GM12878 (cell line): Measurements from ENCODE around the gene RIMS3. TPM values are rescaled to one million over a fixed set of nuclear protein-coding genes. Genes with fewer than 3 reads are reported as not detected.
"Not testable (repeated sequence)": the region's sequence is repeated elsewhere in the genome, so short reads cannot be mapped to it uniquely, and the experiment has no call there.

ENCODE experiments used
- ATAC-seq: fragments of 200-7000 bp; cut with Tn5 transposase; 3 replicates; pipeline ENCODE4 v1.9.1; 2020; ENCODE audit warnings: mild to moderate bottlenecking, moderate library complexity
- BruUV-seq: library from RNA; stranded (reverse); fragments of 400-500 nt; replicated peaks from 2 replicates; lab custom pipeline; 2021; lab: Mats Ljungman, UMichigan
- CTCF ChIA-PET: fragments of 300-600 bp; sonication (Branson Sonifier 250); formaldehyde crosslinking; extraction: SDS; loops from one replicate; lab custom pipeline; 2021; ENCODE audit warnings: inconsistent platforms; lab: Yijun Ruan, JAX
- POLR2A ChIA-PET: fragments of 350-600 bp; formaldehyde crosslinking; extraction: SDS; loops from one replicate; lab custom pipeline; 2021; ENCODE audit warnings: inconsistent platforms; lab: Charles Lee
- RAD21 ChIA-PET: fragments of 300-600 bp; sonication (Branson Sonifier 250); formaldehyde crosslinking; loops from one replicate; lab custom pipeline; 2023; ENCODE audit warnings: antibody characterized with exemption; ENCODE audit not compliant: unreplicated experiment; lab: Charles Lee
- SMC1A ChIA-PET: fragments of 300-600 bp; sonication (Branson Sonifier 250); formaldehyde crosslinking; loops from one replicate; lab custom pipeline; 2023; ENCODE audit not compliant: unreplicated experiment, uncharacterized antibody; lab: Charles Lee
- DNase-seq: peaks from one replicate; pipeline ENCODE4 v3.0.0-alpha.2; 2011; ENCODE audit warnings: low read depth, low spot score
- FAIRE-seq: peaks from 3 replicates; lab custom pipeline; 2011; peaks lifted over from hg19 to GRCh38; lab: Jason Lieb, UNC
- H2AFZ ChIP-seq: 2 replicates; pipeline ENCODE4 v1.6.0; 2011; ENCODE audit warnings: low read depth, low read length, control low read depth; ENCODE audit not compliant: control insufficient read depth
- H3K27ac ChIP-seq: 2 replicates; pipeline ENCODE4 v1.5.1; 2011; ENCODE audit warnings: control low read depth; ENCODE audit not compliant: control insufficient read depth, insufficient read depth
- H3K27me3 ChIP-seq, 2 experiments: replicated peaks in 1 of 2; 2 replicates each; pipeline versions ENCODE4 v1.6.0 to v1.6.1; 2011; ENCODE audit warnings: low read length in 1 of 2; ENCODE audit not compliant: control insufficient read depth in 2 of 2, insufficient read depth in 2 of 2
- H3K36me3 ChIP-seq, 2 experiments: 2 replicates each; pipeline ENCODE4 v1.5.1; 2011; ENCODE audit warnings: low read length in 1 of 2; ENCODE audit not compliant: control insufficient read depth in 2 of 2, insufficient read depth in 2 of 2
- H3K4me1 ChIP-seq: 2 replicates; pipeline ENCODE4 v1.6.1; 2011; ENCODE audit warnings: mild to moderate bottlenecking, low read length, moderate library complexity, mixed read lengths; ENCODE audit not compliant: control insufficient read depth, insufficient read depth
- H3K4me2 ChIP-seq: 2 replicates; pipeline ENCODE4 v1.6.0; 2011; ENCODE audit warnings: control low read depth; ENCODE audit not compliant: control insufficient read depth, insufficient read depth
- H3K4me3 ChIP-seq: fragments of 200-600 bp; sonication (generic); 2 replicates; pipeline ENCODE4 v1.5.1; 2016
- H3K79me2 ChIP-seq: 2 replicates; pipeline ENCODE4 v1.6.0; 2011; ENCODE audit warnings: low read length; ENCODE audit not compliant: control insufficient read depth, insufficient read depth
- H3K9ac ChIP-seq: 2 replicates; pipeline ENCODE4 v1.8.0; 2011; ENCODE audit warnings: low read length, control low read depth, mixed read lengths; ENCODE audit not compliant: control insufficient read depth, insufficient read depth
- H3K9me3 ChIP-seq: replicated peaks from 3 replicates; pipeline ENCODE4 v1.5.1; 2011; ENCODE audit warnings: mild to moderate bottlenecking, low read length; ENCODE audit not compliant: control insufficient read depth, insufficient read depth
- H4K20me1 ChIP-seq: 2 replicates; pipeline ENCODE4 v1.6.0; 2011; ENCODE audit not compliant: control insufficient read depth, insufficient read depth
- BHLHE40 ChIP-seq, 2 experiments: fragments of 450-650 bp in 1 of 2; IDR thresholded peaks; 2 replicates each; pipeline ENCODE4 v1.6.1; 2011 to 2017; ENCODE audit warnings: low read depth in 2 of 2, borderline replicate concordance in 1 of 2, improper control_type of control experiment in 1 of 2, low read length in 1 of 2, mild to moderate bottlenecking in 1 of 2
- DPF2 ChIP-seq: fragments of 450-650 bp; IDR thresholded peaks from 2 replicates; pipeline ENCODE4 v1.6.1; 2017; ENCODE audit warnings: mild to moderate bottlenecking
- EED ChIP-seq: sonication (generic); IDR thresholded peaks from 2 replicates; pipeline ENCODE4 v1.6.1; 2016; ENCODE audit warnings: antibody characterized with exemption, low read depth
- IKZF1 ChIP-seq: fragments of 450-650 bp; conservative IDR thresholded peaks from 2 replicates; pipeline ENCODE4 v1.6.1; 2017; ENCODE audit warnings: antibody characterized with exemption, mild to moderate bottlenecking
- IKZF2 ChIP-seq, 2 experiments: fragments of 450-650 bp; IDR thresholded peaks; 2 replicates each; pipeline ENCODE4 v1.6.1; 2017; ENCODE audit warnings: mild to moderate bottlenecking in 2 of 2, moderate library complexity in 2 of 2
- MTA2 ChIP-seq: fragments of 450-650 bp; IDR thresholded peaks from 2 replicates; pipeline ENCODE4 v1.6.1; 2016; ENCODE audit warnings: low read depth, mild to moderate bottlenecking, moderate library complexity
- NR2F1 ChIP-seq: fragments of 450-650 bp; conservative IDR thresholded peaks from 2 replicates; pipeline ENCODE4 v1.6.1; 2017; ENCODE audit warnings: mild to moderate bottlenecking
- WGBS: methylation state at CpG from one replicate; pipeline ENCODE4 v1.1.6; 2016; ENCODE audit warnings: low lambda C conversion rate; ENCODE audit not compliant: insufficient replicate concordance, insufficient coverage; ENCODE audit errors: missing lambda C conversion rate; 5-methylcytosine and 5-hydroxymethylcytosine counted together
- in situ Hi-C: fragments of 300-500 bp; cut with MboI; formaldehyde crosslinking; loops from 9 replicates; pipeline ENCODE4 v1.14.3; 2018; ENCODE audit warnings: mixed read lengths
- intact Hi-C: fragments of 100-400 bp; cut with micrococcal nuclease; formaldehyde crosslinking; loops from one replicate; pipeline ENCODE4 v1.14.2; 2022; ENCODE audit not compliant: unreplicated experiment
- polyA plus RNA-seq, 11 experiments: library from polyadenylated mRNA; depleted of rRNA in 4 of 11; unstranded in 6 of 11; stranded (reverse) in 5 of 11; fragments of >200 nt; fragmentation: Nextera tagmentation in 4 of 11; fragmentation: Illumina TruSeq in 1 of 11; extraction: Ambion mirVana in 4 of 11; extraction: Trizol in 1 of 11; gene quantifications; 1 replicate in 1 of 11; 2 replicates in 10 of 11; pipeline versions ENCODE4 v1.2.1 to v1.2.3, GENCODE V29; 2011 to 2016; ENCODE audit warnings: inconsistent platforms in 2 of 11, missing spikeins in 2 of 11, low read depth in 1 of 11
- total RNA-seq, 4 experiments: library from RNA; depleted of rRNA in 3 of 4; stranded (reverse); fragments of >200 nt in 3 of 4; fragmentation: Illumina TruSeq in 1 of 4; extraction: Trizol in 1 of 4; gene quantifications; 2 replicates each; pipeline versions ENCODE4 v1.2.1 to v1.2.3, GENCODE V29; 2013 to 2021
- TF ChIP-seq, protein P1 (sequence below): fragments of 450-650 bp; IDR thresholded peaks from 2 replicates; pipeline ENCODE4 v1.6.1; 2017; ENCODE audit warnings: low read depth, mild to moderate bottlenecking, moderate library complexity
- TF ChIP-seq, protein P2 (sequence below): fragments of 450-650 bp; IDR thresholded peaks from 2 replicates; pipeline ENCODE4 v1.6.1; 2017; ENCODE audit warnings: mild to moderate bottlenecking, low read depth, inconsistent platforms; ENCODE audit not compliant: poor library complexity, severe bottlenecking

Gene RIMS3
- total and polyA plus RNA-seq, 10 of the 15 experiments (the other 5 are each of a cell fraction or from before 2014, with no cell fraction given) = 0.02 to 4.7 (median 0.39) TPM

DNA sequence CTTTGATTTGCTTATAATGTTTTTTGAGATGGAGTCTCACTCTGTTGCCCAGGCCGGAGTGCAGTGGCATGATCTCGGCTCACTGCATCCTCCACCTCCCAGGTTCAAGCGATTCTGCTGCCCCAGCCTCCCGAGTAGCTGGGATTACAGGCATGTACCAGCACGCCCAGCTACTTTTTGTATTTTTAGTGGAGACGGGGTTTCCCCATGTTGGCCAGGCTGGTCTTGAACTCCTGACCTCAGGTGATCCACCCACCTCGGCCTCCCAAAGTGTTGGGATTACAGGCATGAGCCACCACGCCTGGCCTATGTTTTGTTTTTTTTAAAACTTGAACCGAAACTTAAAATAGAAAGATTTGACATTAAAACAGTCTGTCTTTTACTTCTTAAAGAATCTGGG lies 37.3 kb upstream of the RIMS3 start:
- ChIA-PET CTCF (interaction anchor here (1.1 to 7.9 kb wide), 4 partner anchors 9 to 57 kb away, joined by 3 to 51 read pairs (median 8); partner anchors contain the start of gene NFYC), RAD21 (interaction anchor here (0.7 to 7.3 kb wide), 5 partner anchors 8 to 75 kb away, joined by 3 to 67 read pairs (median 14); partner anchors contain the start of gene NFYC), POLR2A (interaction anchor here (0.7 to 12.7 kb wide), 5 partner anchors 8 to 1096 kb away, joined by 3 to 244 read pairs (median 3); partner anchors contain the start of gene NFYC), SMC1A (interaction anchor here (1.2 to 7.3 kb wide), 7 partner anchors 8 to 51 kb away, joined by 4 to 108 read pairs (median 9); partner anchors contain the start of gene NFYC)
- H4K20me1 ChIP-seq, ATAC-seq, H3K9me3 ChIP-seq, H3K36me3 ChIP-seq, H2AFZ ChIP-seq, FAIRE-seq, BruUV-seq, H3K27me3 ChIP-seq, intact Hi-C loops, in situ Hi-C loops, DNase-seq: not testable (repeated sequence)
- TF ChIP-seq NR2F1 (peak; percentile 88), IKZF2 (IDR thresholded peaks at IDR 0.05) (peak; percentile 61 to 65; a peak in 2 of 4 replicates), MTA2 (0 out of 2 replicates have a peak, but pooled peaks have one; percentile 14), DPF2 (peak; percentile 46; the same call in 1 of the 2 replicates), IKZF1 (peak; percentile 56), BHLHE40 (IDR thresholded peaks at IDR 0.05; ENCODE audit: borderline replicate concordance in 1 of 2, low read depth in 2 of 2, low read length in 1 of 2) (peak in 1 of 2 experiments; percentile 85; a peak in 2 of 4 replicates), EED (peak; percentile 33; the same call in 1 of the 2 replicates)
- TF ChIP-seq, protein P1, sequence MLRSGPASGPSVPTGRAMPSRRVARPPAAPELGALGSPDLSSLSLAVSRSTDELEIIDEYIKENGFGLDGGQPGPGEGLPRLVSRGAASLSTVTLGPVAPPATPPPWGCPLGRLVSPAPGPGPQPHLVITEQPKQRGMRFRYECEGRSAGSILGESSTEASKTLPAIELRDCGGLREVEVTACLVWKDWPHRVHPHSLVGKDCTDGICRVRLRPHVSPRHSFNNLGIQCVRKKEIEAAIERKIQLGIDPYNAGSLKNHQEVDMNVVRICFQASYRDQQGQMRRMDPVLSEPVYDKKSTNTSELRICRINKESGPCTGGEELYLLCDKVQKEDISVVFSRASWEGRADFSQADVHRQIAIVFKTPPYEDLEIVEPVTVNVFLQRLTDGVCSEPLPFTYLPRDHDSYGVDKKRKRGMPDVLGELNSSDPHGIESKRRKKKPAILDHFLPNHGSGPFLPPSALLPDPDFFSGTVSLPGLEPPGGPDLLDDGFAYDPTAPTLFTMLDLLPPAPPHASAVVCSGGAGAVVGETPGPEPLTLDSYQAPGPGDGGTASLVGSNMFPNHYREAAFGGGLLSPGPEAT = peak; percentile 56; the same call in 1 of the 2 replicates
- TF ChIP-seq, protein P2, sequence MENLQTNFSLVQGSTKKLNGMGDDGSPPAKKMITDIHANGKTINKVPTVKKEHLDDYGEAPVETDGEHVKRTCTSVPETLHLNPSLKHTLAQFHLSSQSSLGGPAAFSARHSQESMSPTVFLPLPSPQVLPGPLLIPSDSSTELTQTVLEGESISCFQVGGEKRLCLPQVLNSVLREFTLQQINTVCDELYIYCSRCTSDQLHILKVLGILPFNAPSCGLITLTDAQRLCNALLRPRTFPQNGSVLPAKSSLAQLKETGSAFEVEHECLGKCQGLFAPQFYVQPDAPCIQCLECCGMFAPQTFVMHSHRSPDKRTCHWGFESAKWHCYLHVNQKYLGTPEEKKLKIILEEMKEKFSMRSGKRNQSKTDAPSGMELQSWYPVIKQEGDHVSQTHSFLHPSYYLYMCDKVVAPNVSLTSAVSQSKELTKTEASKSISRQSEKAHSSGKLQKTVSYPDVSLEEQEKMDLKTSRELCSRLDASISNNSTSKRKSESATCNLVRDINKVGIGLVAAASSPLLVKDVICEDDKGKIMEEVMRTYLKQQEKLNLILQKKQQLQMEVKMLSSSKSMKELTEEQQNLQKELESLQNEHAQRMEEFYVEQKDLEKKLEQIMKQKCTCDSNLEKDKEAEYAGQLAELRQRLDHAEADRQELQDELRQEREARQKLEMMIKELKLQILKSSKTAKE = peak; percentile 75
- H3K4me3 ChIP-seq = 0 out of 2 replicates have a peak overlapping the region, but pooled peaks have one; percentile 18
- peaks cover 96% of the 10 kb centered on the region for H3K79me2 ChIP-seq
- 0 out of 2 replicates have a peak overlapping the region, but pooled peaks have one; percentile 2 for H3K9ac ChIP-seq
- H3K4me1 ChIP-seq = peaks cover 44% of the 10 kb centered on the region
- 17% methylated on average over 9 of the region's 9 CpGs for WGBS
- peak overlapping the region; percentile 65 for H3K4me2 ChIP-seq
- H3K27ac ChIP-seq = peak overlapping the region; percentile 71
